ENCODE measurements around the gene ZMYM2.

DNA sequence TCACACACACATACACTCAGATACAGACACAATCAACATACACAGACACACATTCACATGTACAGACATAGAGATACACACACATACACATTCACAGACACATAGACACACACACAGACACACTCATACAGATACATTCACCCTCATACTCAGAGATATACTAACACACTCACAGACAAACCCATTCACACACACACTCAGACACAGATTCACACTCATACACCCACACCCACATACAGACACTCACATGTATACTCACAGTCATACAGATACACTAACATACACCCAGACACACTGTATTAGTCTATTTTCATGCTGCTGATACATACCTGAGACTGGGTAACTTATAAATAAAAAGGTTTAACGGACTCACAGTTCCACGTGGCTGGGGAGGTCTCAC, 171.5 kb downstream of the ZMYM2 start:
- TF ChIP-seq, protein P1, sequence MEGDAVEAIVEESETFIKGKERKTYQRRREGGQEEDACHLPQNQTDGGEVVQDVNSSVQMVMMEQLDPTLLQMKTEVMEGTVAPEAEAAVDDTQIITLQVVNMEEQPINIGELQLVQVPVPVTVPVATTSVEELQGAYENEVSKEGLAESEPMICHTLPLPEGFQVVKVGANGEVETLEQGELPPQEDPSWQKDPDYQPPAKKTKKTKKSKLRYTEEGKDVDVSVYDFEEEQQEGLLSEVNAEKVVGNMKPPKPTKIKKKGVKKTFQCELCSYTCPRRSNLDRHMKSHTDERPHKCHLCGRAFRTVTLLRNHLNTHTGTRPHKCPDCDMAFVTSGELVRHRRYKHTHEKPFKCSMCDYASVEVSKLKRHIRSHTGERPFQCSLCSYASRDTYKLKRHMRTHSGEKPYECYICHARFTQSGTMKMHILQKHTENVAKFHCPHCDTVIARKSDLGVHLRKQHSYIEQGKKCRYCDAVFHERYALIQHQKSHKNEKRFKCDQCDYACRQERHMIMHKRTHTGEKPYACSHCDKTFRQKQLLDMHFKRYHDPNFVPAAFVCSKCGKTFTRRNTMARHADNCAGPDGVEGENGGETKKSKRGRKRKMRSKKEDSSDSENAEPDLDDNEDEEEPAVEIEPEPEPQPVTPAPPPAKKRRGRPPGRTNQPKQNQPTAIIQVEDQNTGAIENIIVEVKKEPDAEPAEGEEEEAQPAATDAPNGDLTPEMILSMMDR (conservative IDR thresholded peaks at IDR 0.05; ENCODE audit: low read depth, low read length) = no peak
- no peak for TF ChIP-seq EZH2 (IDR thresholded peaks at IDR 0.05; ENCODE audit: borderline replicate concordance, low read depth, low read length, poor library complexity, severe bottlenecking)

Measured in A673 (cell line).